ENCODE data around the gene SH3RF2.
"Not testable (repeated sequence)": the region's sequence is repeated elsewhere in the genome, so short reads cannot be mapped to it uniquely, and the experiment has no call there.

Gene SH3RF2, protein sequence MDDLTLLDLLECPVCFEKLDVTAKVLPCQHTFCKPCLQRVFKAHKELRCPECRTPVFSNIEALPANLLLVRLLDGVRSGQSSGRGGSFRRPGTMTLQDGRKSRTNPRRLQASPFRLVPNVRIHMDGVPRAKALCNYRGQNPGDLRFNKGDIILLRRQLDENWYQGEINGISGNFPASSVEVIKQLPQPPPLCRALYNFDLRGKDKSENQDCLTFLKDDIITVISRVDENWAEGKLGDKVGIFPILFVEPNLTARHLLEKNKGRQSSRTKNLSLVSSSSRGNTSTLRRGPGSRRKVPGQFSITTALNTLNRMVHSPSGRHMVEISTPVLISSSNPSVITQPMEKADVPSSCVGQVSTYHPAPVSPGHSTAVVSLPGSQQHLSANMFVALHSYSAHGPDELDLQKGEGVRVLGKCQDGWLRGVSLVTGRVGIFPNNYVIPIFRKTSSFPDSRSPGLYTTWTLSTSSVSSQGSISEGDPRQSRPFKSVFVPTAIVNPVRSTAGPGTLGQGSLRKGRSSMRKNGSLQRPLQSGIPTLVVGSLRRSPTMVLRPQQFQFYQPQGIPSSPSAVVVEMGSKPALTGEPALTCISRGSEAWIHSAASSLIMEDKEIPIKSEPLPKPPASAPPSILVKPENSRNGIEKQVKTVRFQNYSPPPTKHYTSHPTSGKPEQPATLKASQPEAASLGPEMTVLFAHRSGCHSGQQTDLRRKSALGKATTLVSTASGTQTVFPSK

DNA sequence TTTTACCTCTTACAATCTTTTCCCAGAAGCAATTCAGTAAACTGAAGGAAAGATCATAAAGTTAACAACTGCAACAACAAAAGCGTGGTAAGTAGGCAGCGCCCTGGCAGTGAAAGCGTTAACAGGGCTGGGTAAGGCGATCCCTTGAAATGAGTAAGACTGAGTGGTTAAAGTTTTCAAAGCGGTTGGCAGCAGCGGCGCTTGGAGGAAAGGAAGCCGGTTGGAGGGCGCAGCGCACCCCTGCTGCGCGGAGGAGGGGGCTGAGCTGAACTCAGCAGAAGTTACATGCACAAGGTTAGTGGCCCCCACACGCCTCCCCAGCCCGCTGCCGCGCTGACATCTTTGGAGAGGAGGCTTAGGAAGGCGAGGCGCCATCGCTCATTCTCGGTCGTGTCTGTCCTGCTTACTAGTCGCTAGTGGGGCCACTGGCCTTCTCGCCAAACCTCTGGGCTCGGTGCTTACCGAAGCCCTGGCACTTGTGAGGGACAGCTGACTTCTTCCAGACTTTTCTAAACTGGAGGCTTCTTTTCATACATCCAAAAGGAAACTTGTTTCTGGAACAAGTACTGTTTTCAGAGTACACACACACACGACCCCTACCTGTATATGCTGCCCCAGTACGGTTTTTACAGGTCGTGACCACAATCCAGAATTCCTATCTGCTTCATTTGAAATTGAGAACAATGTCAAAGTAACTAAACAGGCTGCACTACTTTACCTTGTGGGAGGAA lies at the start of gene SH3RF2:
SH3RF2 (plus strand) TSS at position 178 of the 731 bp plus-strand sequence. CDS start 1,351 bp downstream, outside the sequence.
- peak; percentile 36 to 49 for DNase-seq

DNA sequence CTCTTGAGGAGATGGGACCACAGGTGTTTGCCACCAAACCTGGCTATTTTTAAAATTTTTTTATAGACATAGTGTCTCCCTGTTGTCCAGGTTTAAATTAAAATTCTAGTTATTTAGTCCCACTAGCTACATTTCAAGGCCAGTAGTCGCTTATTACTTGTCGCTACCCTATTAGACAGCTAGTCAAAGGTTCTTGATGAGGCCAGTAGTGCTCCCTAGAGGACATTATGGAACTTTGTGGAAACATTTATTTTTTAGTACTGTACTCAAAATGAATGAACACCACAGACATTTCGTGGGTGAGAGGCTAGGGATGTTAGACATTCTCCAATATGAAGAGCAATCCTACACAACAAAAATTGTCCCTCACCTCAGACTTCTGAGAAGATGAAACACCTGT lies 49.2 kb upstream of the SH3RF2 start:
- no peak for DNase-seq

DNA sequence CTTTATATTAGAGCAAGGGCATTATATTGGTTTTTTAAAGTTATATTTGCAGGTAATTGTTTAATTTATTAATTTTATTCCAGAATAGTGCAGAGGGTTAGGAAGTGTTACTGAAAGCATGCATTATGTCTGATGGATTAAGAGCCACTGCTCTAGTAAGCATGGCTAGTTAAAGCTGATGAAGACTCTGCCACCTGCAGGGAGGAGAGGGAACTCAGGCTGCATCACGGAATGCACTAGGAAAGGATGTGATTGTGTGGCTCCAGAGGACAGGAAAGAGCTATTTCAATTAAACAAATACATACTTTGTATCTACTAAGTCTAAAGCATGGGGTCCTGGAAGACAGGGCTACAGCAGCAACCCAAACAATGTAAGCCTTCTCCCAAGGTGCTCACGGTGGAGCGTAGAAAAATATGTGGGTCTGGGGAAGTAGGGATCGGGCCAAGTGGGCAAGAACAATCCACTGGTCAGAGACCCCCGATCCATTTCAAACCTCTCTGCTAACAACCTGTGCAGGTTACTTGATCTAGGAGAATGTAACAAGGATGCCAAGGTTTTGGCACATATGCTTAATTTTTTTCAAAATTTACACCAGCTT lies 48.3 kb upstream of the SH3RF2 start:
- no peak for DNase-seq

DNA sequence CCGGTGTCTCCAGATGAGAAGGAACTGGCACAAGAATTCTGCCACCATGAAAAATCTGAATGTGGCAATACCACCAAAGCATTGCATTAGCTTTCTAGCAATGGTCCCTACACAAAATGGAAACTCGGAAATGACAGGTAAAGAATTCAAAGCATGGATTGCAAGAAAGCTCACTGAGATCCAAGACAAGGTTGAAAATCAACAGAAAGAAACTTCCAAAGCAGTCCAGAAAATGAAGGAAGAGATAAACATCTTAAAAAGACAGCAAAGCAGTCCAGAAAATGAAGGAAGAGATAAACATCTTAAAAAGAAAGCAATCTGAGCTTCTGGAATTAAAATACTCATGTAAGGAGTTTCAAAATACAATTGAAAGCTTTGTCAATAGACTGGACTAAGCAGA lies 46.8 kb upstream of the SH3RF2 start:
- no peak for DNase-seq

DNA sequence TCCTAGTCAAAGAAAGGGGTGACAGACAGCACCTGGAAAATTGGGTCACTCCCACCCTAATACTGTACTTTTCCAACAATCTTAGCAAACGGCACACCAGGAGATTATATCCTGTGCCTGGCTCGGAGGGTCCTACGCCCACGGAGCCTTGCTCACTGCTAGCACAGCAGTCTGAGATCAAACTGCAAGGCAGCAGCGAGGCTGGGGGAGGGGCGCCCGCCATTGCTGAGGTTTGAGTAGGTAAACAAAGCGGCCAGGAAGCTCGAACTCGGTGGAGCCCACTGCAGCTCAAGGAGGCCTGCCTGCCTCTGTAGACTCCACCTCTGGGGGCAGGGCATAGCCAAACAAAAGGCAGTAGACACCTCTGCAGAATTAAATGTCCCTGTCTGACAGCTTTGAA lies 45.0 kb upstream of the SH3RF2 start:
- not testable (repeated sequence) for DNase-seq

DNA sequence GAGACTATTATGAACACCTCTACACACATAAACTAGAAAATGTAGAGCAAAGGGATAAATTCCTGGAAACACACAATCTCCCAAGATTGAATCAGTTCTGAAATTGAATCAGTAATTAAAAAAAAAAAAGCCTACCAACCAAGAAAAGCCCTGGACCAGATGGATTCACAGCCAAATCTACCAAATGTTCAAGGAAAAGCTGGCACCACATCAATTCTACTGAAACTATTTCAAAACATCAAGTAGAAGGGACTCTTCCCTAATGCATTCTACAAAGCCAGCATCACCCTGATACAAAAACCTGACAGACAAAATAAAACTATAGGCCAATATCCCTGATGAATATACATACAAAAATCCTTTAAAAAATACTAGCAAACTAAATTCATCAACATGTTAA lies 38.2 kb upstream of the SH3RF2 start:
- DNase-seq: no peak

DNA sequence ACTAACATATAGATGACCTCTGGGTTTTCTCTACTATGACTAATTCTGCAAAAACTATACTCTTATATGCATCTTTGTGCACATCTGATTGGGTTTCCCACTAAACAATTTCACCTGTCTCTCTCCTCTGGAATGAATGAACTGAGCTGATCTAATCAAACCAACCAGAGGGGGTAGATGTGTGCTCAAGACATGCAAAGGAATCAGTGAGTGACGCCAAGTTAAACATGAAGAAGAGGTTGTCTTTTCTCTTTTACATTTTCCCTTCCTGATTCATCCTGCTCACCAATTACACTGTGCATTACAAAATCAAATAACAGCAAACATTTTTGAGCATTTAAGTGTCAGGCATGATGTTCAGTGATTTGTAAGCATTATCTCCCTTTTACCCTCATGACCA lies 34.0 kb upstream of the SH3RF2 start:
- DNase-seq: no peak

DNA sequence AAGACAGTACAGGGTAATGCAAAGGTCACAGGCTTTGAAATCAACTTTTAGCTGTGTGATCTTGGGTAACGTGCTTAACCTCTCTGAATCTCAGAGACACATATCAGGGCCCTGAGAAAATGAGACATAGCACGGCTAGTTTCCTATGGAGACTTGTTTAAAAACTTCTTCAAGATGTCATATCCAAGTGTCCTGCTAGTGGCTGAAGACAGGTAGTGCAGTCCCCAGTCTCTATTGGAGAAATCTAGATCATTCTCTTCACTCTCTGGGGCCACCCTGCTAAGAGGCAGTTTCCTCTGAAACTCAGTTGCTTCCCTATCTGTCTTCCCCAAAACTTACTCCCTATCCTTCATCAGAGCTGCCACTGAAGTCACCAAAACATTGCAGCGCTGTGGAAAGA lies 33.3 kb upstream of the SH3RF2 start:
- no peak for DNase-seq

DNA sequence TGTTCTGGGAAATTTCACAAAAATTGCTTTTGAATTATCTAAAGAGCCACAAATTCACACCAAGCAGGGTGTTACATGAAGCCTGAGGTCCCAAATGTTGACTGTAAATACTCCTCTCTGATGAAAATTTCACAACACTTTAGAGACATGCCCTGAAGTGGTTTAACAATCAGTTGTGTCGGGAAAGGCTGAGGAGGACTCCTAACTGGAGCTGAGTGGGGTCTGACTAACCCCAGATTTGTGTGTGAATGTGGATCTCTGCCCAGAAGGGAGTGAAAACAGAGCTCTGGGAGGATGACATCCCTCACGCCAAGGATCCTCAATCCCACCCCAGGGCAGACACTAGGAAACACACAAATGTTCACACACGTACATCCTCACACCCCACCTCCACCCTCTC lies 32.5 kb upstream of the SH3RF2 start:
- DNase-seq: no peak

DNA sequence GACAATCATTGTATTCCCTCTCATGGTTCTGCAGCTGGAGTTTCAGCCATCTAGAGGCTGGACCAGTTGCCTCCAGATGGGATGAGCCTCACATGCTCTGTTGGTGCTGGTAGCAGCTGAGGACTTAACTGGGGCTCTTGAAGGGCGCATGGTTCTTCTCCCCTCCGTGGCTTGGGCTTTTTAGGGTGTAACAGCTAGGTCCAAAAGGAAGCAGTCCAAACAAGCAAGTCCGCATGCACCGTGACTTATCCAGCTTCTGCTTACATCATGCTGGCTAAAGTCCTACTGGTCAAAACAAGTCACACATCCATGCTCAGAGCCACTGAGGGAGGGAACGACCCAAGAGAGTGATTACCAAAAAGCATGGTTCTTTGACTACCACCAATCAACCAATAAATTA lies 31.6 kb upstream of the SH3RF2 start:
- DNase-seq: no peak

DNA sequence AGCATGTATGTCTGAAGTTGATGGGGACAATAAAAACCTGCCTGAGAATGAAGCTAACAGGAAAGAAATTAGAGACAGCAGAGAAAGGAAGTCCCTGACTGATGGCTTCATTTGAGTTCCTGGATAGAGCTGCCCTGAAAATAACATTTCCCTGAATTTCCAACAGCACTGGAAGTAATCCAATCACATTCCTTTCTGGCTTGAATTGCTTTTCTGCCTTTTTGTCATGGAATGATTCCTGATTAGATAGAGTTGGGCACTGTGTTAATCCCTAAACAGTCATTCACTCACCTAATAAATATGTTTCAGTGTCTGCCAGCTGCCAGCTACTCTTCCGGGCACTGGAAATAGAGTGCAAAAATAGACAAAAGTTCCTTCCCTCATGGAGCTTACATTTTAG lies 30.0 kb upstream of the SH3RF2 start:
- DNase-seq: no peak

DNA sequence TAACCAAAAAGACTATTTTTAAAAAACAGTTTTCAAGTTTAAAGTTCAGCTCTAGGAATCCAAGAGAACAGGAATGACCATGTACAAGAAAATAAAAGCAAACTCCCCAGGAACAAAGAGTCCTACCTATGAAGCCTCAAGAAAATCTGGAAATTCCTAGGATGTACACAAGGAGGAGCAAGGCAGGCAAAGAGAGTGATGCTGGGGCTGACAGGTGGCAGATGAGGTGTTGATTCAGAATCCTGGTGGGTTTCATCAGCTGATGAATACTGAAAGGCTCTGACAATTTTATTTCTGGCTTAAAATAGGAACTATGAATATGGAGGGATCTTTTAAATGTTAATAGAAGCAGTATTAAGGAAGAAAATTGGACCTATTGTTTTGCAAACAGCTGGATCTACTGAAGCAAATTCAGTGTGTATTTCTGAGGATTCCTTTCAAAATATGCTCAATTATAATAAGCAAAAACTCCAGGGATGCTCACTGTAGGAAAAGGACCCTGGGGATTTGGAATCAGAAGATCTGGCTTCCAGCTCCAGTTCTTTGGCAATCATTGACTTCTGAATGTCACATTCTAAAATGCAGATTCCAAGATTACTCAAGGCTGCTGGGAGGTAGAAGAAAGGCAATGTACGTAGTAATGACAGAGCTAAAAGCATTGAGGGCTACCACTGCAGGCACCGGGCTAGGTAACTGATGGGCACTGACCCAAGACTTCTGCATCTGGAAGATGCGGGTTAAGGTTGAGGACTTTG lies 28.0 kb upstream of the SH3RF2 start:
- DNase-seq: no peak

DNA sequence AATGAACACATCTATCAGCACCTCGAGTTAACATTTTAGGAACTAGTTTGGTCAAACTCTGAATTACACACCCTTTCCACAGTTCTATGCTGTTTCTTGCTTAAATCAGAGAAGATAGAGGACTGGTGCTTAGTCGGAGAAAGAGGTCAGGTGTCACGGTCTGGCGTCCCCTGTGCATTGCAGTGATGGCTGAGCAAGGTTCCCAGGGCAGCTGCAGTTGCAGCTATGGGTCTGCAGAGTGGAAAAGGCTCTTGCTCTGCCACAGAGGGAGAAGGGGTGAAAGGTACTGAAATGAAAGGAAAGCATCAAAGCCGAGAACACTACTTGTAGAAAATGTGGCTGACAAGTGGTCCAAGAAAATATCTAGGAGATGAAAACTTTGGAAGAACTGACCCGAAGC lies 25.2 kb upstream of the SH3RF2 start:
- DNase-seq: no peak

DNA sequence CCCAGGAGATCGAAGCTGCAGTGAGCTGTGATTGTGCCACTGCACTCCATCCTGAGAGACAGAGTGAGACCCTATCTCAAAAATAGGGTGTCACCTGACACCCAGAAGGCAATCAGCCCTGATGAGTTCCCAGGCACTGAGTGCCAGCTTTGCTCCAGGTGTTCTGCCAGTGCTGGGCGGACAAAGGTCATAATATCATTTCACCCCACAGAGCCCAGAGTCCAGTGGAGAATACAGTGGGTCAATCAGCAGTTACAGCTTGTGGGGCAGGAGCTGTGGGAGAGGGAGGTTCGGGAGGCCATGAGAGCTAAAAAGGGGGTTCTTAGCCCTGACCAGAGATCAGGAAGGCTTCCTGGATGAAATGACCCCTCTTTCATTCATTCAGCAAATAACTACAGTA lies 24.4 kb upstream of the SH3RF2 start:
- DNase-seq: no peak

DNA sequence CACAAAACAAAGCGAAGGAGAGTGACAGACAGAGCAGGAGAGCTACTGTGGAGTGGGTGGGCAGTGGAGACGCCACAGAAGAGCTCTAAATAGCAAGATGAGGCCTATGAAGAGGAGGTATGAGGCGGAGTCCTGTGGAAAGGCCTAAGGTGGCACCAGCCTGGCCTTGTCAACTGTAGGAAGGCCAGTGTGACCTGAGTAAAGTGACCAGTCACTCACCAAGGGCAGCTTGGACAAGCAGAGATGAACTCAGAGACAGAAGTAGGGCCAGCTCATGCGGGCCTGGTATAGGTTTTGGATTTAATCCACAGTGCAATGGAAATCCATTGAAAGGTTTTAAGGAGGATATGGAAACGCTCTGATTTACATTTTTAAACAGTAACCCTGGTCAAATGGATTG lies 23.8 kb upstream of the SH3RF2 start:
- DNase-seq: no peak

DNA sequence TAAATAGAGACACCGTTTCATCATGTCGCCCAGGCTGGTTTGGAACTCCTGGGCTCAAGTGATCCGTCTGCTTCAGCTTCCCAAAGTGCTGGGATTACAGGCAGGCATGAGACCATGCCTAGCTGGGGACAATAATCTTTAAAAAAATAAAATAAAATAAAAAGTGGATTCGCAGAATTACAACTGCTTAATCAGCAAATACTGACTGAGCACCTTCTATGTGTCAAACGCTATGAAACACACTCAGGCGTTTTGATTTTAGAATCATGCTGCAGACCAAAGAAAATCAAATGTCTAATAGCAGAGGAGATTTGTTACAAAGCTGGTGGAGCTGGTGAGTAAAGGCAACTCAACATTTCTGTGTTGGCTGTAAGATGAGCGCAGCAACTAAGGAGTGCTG lies 22.7 kb upstream of the SH3RF2 start:
- DNase-seq: no peak

DNA sequence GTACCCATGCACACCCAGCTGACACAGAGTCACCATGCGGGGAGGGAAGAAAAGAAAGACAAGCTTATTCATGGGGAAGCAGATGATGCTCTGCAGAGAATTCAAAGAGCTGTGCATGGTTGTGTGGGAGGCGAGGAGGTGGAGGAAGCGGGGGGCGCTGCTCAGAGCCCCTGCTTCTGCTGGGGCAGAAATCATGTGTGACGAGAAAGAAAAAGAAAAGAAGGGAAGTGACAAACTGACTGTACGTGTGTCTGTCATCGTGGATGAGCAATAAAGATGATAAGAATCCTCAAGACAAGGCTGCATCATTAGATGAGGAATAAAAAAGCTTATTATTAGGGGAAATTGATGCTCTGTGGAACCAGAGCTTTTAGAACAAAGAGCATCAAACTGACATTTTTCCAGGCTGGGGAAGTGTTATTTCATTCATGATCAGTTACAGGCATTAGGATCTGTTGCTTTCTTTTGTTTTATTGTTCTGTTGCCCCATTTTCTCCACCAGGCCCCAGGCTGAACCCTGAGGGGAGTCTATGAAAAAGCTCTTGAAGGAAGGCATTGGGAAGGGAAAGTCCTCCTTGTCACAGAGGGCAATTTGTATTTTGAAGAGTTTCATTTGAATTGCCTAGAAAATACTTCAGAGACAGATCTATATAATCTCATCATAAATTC lies 20.3 kb upstream of the SH3RF2 start:
- no peak for DNase-seq

DNA sequence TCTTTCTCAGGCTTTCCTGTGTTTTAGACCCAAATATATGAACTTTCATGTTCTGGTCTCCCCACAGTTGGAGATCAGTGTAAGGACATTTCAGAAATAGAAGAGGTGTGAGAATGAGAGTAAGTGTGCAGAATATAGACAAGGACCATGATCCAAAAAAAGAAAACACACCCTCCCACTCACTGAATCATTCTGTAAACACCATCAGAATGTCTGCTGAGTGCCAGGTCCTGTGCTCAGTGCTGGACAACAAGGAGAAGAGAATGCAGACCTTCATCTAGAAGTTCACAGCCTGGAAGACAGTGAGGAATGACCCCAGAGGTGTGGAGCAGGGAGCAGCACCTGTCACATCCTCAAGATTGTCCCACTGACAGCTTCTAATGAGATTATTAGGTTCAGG lies 19.1 kb upstream of the SH3RF2 start:
- DNase-seq: no peak

DNA sequence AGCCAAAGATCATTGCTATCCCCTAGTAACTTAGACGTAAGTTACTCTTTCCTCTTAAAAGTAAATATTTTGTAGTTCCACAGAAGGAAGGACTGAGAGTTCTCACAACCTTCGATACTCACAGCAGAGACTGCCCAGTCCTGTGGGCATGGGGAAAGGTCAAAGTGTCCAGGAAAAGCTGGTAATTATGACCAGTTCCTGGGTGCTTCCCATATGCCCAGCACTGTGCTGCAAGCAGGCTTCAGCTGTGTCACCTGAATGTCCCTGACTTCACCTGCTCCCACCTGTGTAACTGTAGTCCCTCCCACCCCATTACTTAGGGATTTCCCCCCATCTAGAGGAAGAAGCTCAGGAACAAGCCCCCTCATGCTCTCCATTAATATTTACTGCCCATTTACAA lies 18.0 kb upstream of the SH3RF2 start:
- no peak for DNase-seq

DNA sequence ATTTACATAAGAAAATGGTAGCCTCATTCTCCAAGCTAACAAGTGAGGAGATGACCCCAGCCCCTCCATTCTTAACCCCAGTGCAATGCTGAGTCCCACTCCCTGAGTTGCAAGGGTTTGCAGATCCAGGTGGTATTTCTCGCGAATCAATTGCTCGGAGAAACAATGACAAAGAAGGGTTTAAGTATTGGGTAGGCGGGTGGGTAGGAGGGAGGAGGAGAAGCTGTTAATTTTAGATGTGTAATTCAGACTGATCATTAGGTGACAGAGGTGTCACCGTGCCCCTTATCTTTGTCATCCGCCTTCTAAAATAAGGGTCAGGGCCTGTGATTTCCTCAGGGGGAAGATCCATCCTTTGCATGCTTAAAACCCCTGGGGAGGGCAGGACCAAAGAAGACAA lies 17.0 kb upstream of the SH3RF2 start:
- DNase-seq: no peak

DNA sequence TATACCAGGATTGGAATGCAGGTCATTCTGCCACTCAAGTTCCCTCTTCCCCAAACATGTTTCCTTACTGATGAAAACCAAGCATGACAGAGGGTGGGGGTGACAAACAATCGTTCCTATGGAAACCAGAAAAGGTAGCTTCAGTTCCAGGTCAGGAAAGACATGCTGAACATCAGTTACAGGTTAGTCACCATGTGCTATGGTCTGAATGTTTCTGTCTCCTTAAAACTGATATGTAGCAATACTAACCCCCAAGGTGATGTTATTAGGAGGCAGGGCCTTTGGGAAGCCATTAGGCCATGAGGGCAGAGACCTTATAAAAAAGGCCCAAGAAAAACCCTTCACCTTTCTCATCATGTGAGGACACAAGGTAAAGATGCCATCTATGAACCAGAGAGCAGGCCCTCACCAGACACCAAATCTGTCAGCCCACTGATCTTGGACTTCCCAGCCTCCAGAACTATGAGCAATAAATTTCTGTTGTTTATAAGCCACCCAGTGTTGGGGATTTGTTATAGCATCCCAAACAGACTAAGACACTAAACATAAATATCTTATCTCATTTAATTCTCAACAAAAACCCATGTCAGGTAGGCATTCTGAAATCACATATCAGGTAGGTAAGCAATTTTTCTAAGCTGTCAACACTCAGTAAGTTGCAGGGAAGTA lies 15.7 kb upstream of the SH3RF2 start:
- no peak for DNase-seq

DNA sequence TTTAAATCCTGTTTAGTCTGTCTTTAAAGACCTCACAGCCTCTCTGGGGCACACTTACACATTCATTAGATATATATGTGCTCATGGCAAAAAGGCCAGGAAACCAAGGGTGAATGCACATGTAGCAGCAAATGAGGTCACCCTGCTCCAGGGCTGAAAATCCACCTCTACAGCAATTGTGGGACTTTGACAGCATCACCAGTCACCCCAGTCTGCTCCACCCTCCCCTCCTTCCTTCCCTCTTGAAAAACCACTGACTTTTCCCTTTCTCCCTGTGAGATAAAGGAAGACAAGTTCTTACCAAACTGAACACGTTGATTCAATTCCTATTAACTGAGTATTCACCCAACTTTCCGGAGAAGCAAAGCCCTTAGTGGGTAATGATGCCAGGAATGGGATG lies 15.2 kb upstream of the SH3RF2 start:
- DNase-seq: no peak

Data from activated CD4-positive, alpha-beta T cell treated with anti-CD3 and anti-CD28 coated beads, Interleukin-2, amount 50 U/mL, for 48 hours (primary cell).